HCT116 (cell line): Measurements from ENCODE around the gene EYA2. TPM values are rescaled to one million over a fixed set of nuclear protein-coding genes. Genes with fewer than 3 reads are reported as not detected.

Experiments used
- ATAC-seq: fragments of 200-7000 bp; cut with Tn5 transposase; 2 replicates; pipeline ENCODE4 v1.9.1; 2020; ENCODE audit warnings: mild to moderate bottlenecking, moderate library complexity
- BruUV-seq: library from RNA; stranded (reverse); fragments of 400-500 nt; replicated peaks from 2 replicates; lab custom pipeline; 2021; lab: Mats Ljungman, UMichigan
- CTCF ChIA-PET: fragments of 300-600 bp; sonication (Branson Sonifier 250); formaldehyde crosslinking; loops from one replicate; lab custom pipeline; 2021; ENCODE audit warnings: antibody characterized with exemption; lab: Charles Lee
- POLR2A ChIA-PET: fragments of 300-600, 350-600 bp; sonication (Branson Sonifier 250); formaldehyde crosslinking; loops from one replicate; lab custom pipeline; 2021; ENCODE audit warnings: antibody characterized with exemption; lab: Charles Lee
- RAD21 ChIA-PET, 2 experiments: fragments of 300-600 bp; sonication (Branson Sonifier 250); formaldehyde crosslinking; loops; one replicate each; lab custom pipeline; 2023; ENCODE audit warnings: low total read pairs in 2 of 2; ENCODE audit not compliant: uncharacterized antibody in 2 of 2, unreplicated experiment in 2 of 2, low non-redundant PET in 1 of 2; lab: Charles Lee
- DNase-seq: peaks from one replicate; pipeline ENCODE4 v3.0.0-alpha.2; 2010; ENCODE audit warnings: low read depth, low spot score
- H2AFZ ChIP-seq: fragments of 200-600 bp; shearing (Covaris generic), sonication (generic); 2 replicates; pipeline ENCODE4 v1.6.1; 2017; ENCODE audit warnings: low read depth, mixed run types, mixed read lengths, antibody characterized with exemption, low read length; ENCODE audit not compliant: poor library complexity, severe bottlenecking
- H3K27ac ChIP-seq: 2 replicates; pipeline ENCODE4 v1.5.1; 2012; ENCODE audit warnings: low read depth, low read length
- H3K27me3 ChIP-seq: fragments of 200-600 bp; sonication (generic); 2 replicates; pipeline ENCODE4 v1.6.1; 2016; ENCODE audit warnings: mixed run types, low read length, mixed read lengths; ENCODE audit not compliant: insufficient read depth
- H3K36me3 ChIP-seq, 2 experiments: fragments of 200-500 bp in 1 of 2; fragments of 200-600 bp in 1 of 2; sonication (Bioruptor generic) in 1 of 2; sonication (generic) in 1 of 2; 2 replicates each; pipeline versions ENCODE4 v1.5.1 to v1.6.1; 2014 to 2016; ENCODE audit warnings: low read length in 2 of 2, inconsistent platforms in 1 of 2, mixed read lengths in 1 of 2, mixed run types in 1 of 2; ENCODE audit not compliant: insufficient read depth in 2 of 2, control insufficient read depth in 1 of 2
- H3K4me1 ChIP-seq, 2 experiments: fragments of 200-600 bp in 1 of 2; sonication (generic) in 1 of 2; 2 replicates each; pipeline versions ENCODE4 v1.5.1 to v1.6.1; 2012 to 2017; ENCODE audit warnings: low read length in 2 of 2, inconsistent platforms in 1 of 2, mild to moderate bottlenecking in 1 of 2, mixed read lengths in 1 of 2, mixed run types in 1 of 2, moderate library complexity in 1 of 2; ENCODE audit not compliant: insufficient read depth in 2 of 2, control insufficient read depth in 1 of 2
- H3K4me2 ChIP-seq: fragments of 200-600 bp; sonication (generic); 2 replicates; pipeline ENCODE4 v1.6.1; 2017; ENCODE audit warnings: mixed run types, low read length, mixed read lengths
- H3K4me3 ChIP-seq, 2 experiments: fragments of 200-600 bp in 1 of 2; sonication (generic) in 1 of 2; replicated peaks in 1 of 2; 2 replicates each; pipeline ENCODE4 v1.5.1; 2011 to 2016; ENCODE audit warnings: low read length in 2 of 2, control low read depth in 1 of 2, low read depth in 1 of 2, mild to moderate bottlenecking in 1 of 2, mixed read lengths in 1 of 2, mixed run types in 1 of 2
- H3K79me2 ChIP-seq: fragments of 200-600 bp; sonication (generic); 2 replicates; pipeline ENCODE4 v1.6.1; 2017; ENCODE audit warnings: mild to moderate bottlenecking, mixed run types, low read length, moderate library complexity, mixed read lengths; ENCODE audit not compliant: insufficient read depth
- H3K9ac ChIP-seq: fragments of 200-600 bp; sonication (generic); 2 replicates; pipeline ENCODE4 v1.6.1; 2016; ENCODE audit warnings: low read length, mixed read lengths
- H3K9me2 ChIP-seq: fragments of 200-600 bp; sonication (generic), shearing (Covaris generic); 2 replicates; pipeline ENCODE4 v1.6.1; 2017; ENCODE audit warnings: mixed run types, mild to moderate bottlenecking, moderate library complexity; ENCODE audit not compliant: insufficient read depth
- H3K9me3 ChIP-seq, 2 experiments: fragments of 200-500 bp in 1 of 2; fragments of 200-600 bp in 1 of 2; sonication (Bioruptor generic) in 1 of 2; sonication (generic) in 1 of 2; 2 replicates each; pipeline ENCODE4 v1.6.1; 2014 to 2017; ENCODE audit warnings: low read length in 2 of 2, mixed read lengths in 2 of 2, inconsistent platforms in 1 of 2, low read depth in 1 of 2, mild to moderate bottlenecking in 1 of 2, mixed run types in 1 of 2, moderate library complexity in 1 of 2; ENCODE audit not compliant: control insufficient read depth in 1 of 2, insufficient read depth in 1 of 2
- H4K20me1 ChIP-seq: fragments of 200-600 bp; sonication (generic), shearing (Covaris generic); 2 replicates; pipeline ENCODE4 v1.6.1; 2017; ENCODE audit warnings: mixed run types, mild to moderate bottlenecking, moderate library complexity; ENCODE audit not compliant: insufficient read depth
- CEBPB ChIP-seq: IDR thresholded peaks from 2 replicates; pipeline ENCODE4 v1.6.1; 2012; ENCODE audit warnings: low read depth
- CTCF ChIP-seq, 3 experiments: fragments of 200-600 bp in 1 of 3; sonication (generic) in 1 of 3; IDR thresholded peaks in 2 of 3; conservative IDR thresholded peaks in 1 of 3; 2 replicates each; pipeline ENCODE4 v1.5.1; 2012 to 2017; ENCODE audit warnings: low read depth in 2 of 3, low read length in 2 of 3, antibody characterized with exemption in 1 of 3, borderline replicate concordance in 1 of 3, control low read depth in 1 of 3, mild to moderate bottlenecking in 1 of 3, mixed read lengths in 1 of 3, mixed run types in 1 of 3, moderate library complexity in 1 of 3; ENCODE audit not compliant: insufficient read depth in 1 of 3
- EZH2 ChIP-seq: fragments of 200-600 bp; sonication (generic); IDR thresholded peaks from 2 replicates; pipeline ENCODE4 v1.6.1; 2017; ENCODE audit warnings: antibody characterized with exemption, mixed run types
- FOSL1 ChIP-seq: IDR thresholded peaks from 2 replicates; pipeline ENCODE4 v1.6.1; 2012; ENCODE audit warnings: low read depth
- MAX ChIP-seq: IDR thresholded peaks from 2 replicates; pipeline ENCODE4 v1.6.1; 2012
- POLR2A ChIP-seq: IDR thresholded peaks from 2 replicates; pipeline ENCODE4 v1.7.0; 2011; ENCODE audit warnings: borderline replicate concordance; ENCODE audit not compliant: insufficient read depth, insufficient read length; ENCODE audit errors: extremely low read depth
- POLR2AphosphoS5 ChIP-seq: IDR thresholded peaks from 2 replicates; pipeline ENCODE4 v1.6.1; 2011; ENCODE audit warnings: mild to moderate bottlenecking, low read depth, low read length, moderate library complexity
- RAD21 ChIP-seq: IDR thresholded peaks from 2 replicates; pipeline ENCODE4 v1.6.1; 2012; ENCODE audit warnings: low read depth, mild to moderate bottlenecking
- REST ChIP-seq: IDR thresholded peaks from 2 replicates; pipeline ENCODE4 v1.6.1; 2012; ENCODE audit warnings: low read depth
- YY1 ChIP-seq: IDR thresholded peaks from 2 replicates; pipeline ENCODE4 v1.6.1; 2011; ENCODE audit warnings: low read length, low read depth, moderate library complexity, mild to moderate bottlenecking; ENCODE audit not compliant: insufficient replicate concordance; ENCODE audit errors: extremely low read depth
- ZNF274 ChIP-seq: fragments of 200-500 bp; sonication (Bioruptor generic); IDR thresholded peaks from 2 replicates; pipeline ENCODE4 v1.6.1; 2014; ENCODE audit warnings: mild to moderate bottlenecking, low read depth, low read length, inconsistent platforms
- intact Hi-C: fragments of 100-400 bp; cut with micrococcal nuclease; formaldehyde crosslinking; loops from 2 replicates; pipeline ENCODE4 v1.10.0; 2022
- total RNA-seq: library from RNA; stranded (reverse); gene quantifications from one replicate; pipeline ENCODE4 v1.2.1, GENCODE V29; 2021; ENCODE audit not compliant: unreplicated experiment

Gene EYA2
- total RNA-seq, 1 experiment from 2014 or later = not detected

- H3K27ac ChIP-seq = no peak overlapping the region
- H3K79me2 ChIP-seq = no peaks in the 10 kb centered on the region
- ChIA-PET CTCF (no interaction called here), RAD21 (no interaction called here), POLR2A (no interaction called here)
- ATAC-seq = no peak
- no peak for TF ChIP-seq EZH2
- TF ChIP-seq YY1 = no peak
- TF ChIP-seq ZNF274 = no peak
- no peak for TF ChIP-seq RAD21
- TF ChIP-seq POLR2A = no peak
- no peak for TF ChIP-seq FOSL1
- TF ChIP-seq CEBPB = no peak
- no peak for TF ChIP-seq CTCF (IDR thresholded peaks at IDR 0.05 in 2 of 3, conservative IDR thresholded peaks at IDR 0.05 in 1 of 3; ENCODE audit: borderline replicate concordance in 1 of 3, insufficient read depth in 1 of 3, low read depth in 2 of 3, low read length in 2 of 3)
- no peak for TF ChIP-seq REST
- no peak for TF ChIP-seq POLR2AphosphoS5
- TF ChIP-seq MAX = no peak
- no peak overlapping the region for H2AFZ ChIP-seq
- no peak overlapping the region for H3K4me2 ChIP-seq
- H3K36me3 ChIP-seq = no peaks in the 10 kb centered on the region
- H3K4me1 ChIP-seq = peaks cover 0 to 6% of the 10 kb centered on the region in 2 experiments; a peak in 1 of 4 replicates
- no peak overlapping the region for H3K9ac ChIP-seq
- peaks cover 0 to 10% of the 10 kb centered on the region in 2 experiments; a peak in 1 of 4 replicates for H3K9me3 ChIP-seq
- no peak overlapping the region for H3K4me3 ChIP-seq
- DNase-seq = no peak
- no peaks in the 10 kb centered on the region for H3K27me3 ChIP-seq
- no peaks in the 10 kb centered on the region for H4K20me1 ChIP-seq
- intact Hi-C loops = no loop called here
- no TSS peak for BruUV-seq
- H3K9me2 ChIP-seq = no peaks in the 10 kb centered on the region
These were observed 246.8 kb downstream of the EYA2 start for GRCh38 chr20:47141350-47141921.
